PFSK-1 (cell line): ENCODE measurements around the gene SMC2.

Experiments used
- FOXP2 ChIP-seq: optimal IDR thresholded peaks from 2 replicates; pipeline ENCODE3; 2011; ENCODE audit warnings: borderline replicate concordance, control low read depth, inconsistent platforms; ENCODE audit not compliant: insufficient read depth; ENCODE audit errors: extremely low read length, extremely low read depth
- POLR2AphosphoS5 ChIP-seq: IDR thresholded peaks from 2 replicates; pipeline ENCODE4 v1.6.1; 2012; ENCODE audit warnings: low read depth, mild to moderate bottlenecking, control low read depth, low read length, moderate library complexity
- REST ChIP-seq, 2 experiments: IDR thresholded peaks; 2 replicates each; pipeline versions ENCODE4 v1.6.1 to v1.8.0; 2011 to 2012; ENCODE audit warnings: low read depth in 2 of 2, low read length in 2 of 2, control low read depth in 1 of 2, inconsistent platforms in 1 of 2, mild to moderate bottlenecking in 1 of 2, moderate library complexity in 1 of 2; ENCODE audit not compliant: insufficient read depth in 1 of 2
- SIN3A ChIP-seq: IDR thresholded peaks from 2 replicates; pipeline ENCODE4 v1.6.1; 2012; ENCODE audit warnings: mild to moderate bottlenecking, low read length, moderate library complexity, borderline replicate concordance; ENCODE audit not compliant: insufficient read depth
- TAF1 ChIP-seq: IDR thresholded peaks from 2 replicates; pipeline ENCODE4 v1.6.1; 2012; ENCODE audit warnings: low read length, control low read depth, borderline replicate concordance; ENCODE audit not compliant: insufficient read depth

The SMC2 gene

GRCh38 chr9:104108315-104108714 lies 14.2 kb downstream of the SMC2 start:
- TF ChIP-seq SIN3A (no peak), FOXP2 (no peak), POLR2AphosphoS5 (no peak), REST (IDR thresholded peaks at IDR 0.05; ENCODE audit: insufficient read depth in 1 of 2, low read depth in 2 of 2, low read length in 2 of 2) (no peak), TAF1 (no peak)

GRCh38 chr9:104110509-104110908 lies 16.4 kb downstream of the SMC2 start:
- TF ChIP-seq REST (IDR thresholded peaks at IDR 0.05; ENCODE audit: insufficient read depth in 1 of 2, low read depth in 2 of 2, low read length in 2 of 2) (no peak), POLR2AphosphoS5 (no peak), TAF1 (no peak), FOXP2 (no peak), SIN3A (no peak)

GRCh38 chr9:104118916-104119315 lies 24.8 kb downstream of the SMC2 start:
- no peak for TF ChIP-seq FOXP2
- TF ChIP-seq REST (IDR thresholded peaks at IDR 0.05; ENCODE audit: insufficient read depth in 1 of 2, low read depth in 2 of 2, low read length in 2 of 2): no peak
- TF ChIP-seq SIN3A: no peak
- no peak for TF ChIP-seq POLR2AphosphoS5
- no peak for TF ChIP-seq TAF1

GRCh38 chr9:104121022-104121421 lies 26.9 kb downstream of the SMC2 start:
- TF ChIP-seq FOXP2 (no peak), TAF1 (no peak), REST (IDR thresholded peaks at IDR 0.05; ENCODE audit: insufficient read depth in 1 of 2, low read depth in 2 of 2, low read length in 2 of 2) (no peak), SIN3A (no peak), POLR2AphosphoS5 (no peak)
